GM18502 (cell line): ENCODE results near the gene MRPS31.

ENCODE experiments used
- ATAC-seq: cut with Tn5 transposase; IDR thresholded peaks from one replicate; pipeline ENCODE4 v1.9.1; 2021; ENCODE audit warnings: mild to moderate bottlenecking; ENCODE audit not compliant: unreplicated experiment, poor library complexity

MRPS31 gene

DNA sequence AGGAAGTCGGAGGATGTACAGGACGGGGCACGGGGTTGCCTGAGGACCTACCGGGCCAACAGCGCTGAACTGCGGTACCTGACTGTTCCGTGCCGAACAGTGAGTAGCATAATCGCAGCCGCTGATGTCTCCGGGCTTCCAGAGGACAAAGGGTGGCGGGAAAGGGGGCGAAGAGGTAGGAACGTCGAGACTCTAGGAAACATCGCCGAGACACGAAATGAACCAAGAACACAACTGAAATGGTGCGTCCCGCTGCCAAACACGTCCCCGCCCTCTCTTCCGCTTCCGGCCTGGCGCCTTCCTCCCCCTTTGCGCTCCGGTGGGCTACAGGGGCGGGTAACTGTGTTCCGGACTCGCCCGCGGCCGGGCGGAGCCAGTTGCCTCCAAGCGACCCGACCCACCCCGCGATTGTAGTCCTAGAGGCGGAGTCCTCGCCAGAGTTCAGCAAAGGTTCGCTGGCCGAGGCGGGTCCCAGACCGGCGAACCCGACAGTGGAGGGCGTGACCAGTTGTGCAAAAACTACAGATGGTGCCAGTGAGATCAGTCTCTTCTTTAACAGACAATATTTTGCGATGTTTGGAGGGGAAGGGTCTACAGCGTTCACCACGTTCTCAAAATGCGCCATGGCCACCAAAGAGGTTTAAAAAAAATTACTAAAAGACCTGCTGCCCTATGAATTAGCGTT, at the start of gene MRPS31:
Gene MRPS31, minus strand, starts transcription at position 257 of the 685 bp plus-strand sequence. Its CDS starts 54 bp downstream, at position 203.
- ATAC-seq = peak; percentile 99

DNA sequence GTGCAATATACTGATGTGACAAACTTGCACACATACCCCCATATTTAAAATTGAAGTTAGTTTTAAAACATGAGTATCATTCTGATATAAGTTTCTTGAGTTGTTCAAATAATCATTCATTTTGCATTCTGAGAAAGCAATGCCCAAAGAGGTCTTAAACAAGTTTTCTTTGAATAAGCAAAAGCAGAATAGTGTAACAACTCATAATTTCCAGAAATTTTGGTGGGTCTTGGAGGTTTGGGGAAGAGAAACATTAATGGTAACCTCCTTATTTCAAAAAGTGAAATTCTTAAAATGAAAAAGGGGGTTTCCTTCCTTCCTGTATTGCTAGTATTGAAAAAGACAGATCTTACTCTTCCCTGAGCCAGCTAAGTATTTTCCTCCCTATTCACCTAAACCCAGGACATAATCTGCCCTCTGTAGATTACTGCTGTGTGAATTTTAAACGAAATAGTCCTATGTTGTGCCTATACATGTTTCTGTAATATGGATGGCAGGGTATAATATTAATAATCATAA, 48.9 kb upstream of the MRPS31 start:
- ATAC-seq = no peak

DNA sequence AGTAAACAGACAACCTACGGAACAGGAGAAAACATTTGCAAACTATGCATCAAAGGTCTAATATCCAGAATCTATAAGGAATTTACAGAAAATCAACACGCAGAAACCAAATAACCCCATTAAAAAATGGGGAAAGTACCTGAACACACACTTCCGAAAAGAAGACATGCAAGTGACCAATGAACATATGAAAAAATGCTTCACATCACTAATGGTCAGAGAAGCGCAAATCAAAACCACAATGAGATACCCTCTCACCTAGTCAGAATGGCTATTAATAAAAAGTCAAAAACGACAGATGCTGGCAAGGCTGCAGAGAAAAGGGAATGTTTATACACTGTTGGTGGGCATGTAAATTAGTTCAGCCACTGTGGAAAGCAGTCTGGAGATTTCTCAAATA, 47.9 kb upstream of the MRPS31 start:
- ATAC-seq = peak; percentile 42

DNA sequence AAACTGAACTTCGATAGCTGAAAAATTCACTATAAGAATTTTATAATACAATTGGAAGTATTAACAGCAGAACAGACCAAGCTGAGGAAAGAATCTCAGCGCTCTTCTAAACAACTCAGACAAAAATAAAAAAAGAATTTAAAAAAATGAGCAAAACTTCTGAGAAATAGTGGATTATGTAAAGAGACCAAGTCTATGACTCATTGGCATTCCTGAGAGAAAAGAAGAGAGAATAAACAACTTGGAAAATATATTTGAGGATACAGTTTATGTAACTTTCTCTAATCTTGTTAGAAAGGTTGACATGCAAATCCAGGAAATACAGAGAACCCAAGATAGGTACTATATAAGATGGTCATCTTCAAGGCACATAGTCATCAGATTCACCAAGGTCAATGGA, 43.8 kb upstream of the MRPS31 start:
- no peak for ATAC-seq

DNA sequence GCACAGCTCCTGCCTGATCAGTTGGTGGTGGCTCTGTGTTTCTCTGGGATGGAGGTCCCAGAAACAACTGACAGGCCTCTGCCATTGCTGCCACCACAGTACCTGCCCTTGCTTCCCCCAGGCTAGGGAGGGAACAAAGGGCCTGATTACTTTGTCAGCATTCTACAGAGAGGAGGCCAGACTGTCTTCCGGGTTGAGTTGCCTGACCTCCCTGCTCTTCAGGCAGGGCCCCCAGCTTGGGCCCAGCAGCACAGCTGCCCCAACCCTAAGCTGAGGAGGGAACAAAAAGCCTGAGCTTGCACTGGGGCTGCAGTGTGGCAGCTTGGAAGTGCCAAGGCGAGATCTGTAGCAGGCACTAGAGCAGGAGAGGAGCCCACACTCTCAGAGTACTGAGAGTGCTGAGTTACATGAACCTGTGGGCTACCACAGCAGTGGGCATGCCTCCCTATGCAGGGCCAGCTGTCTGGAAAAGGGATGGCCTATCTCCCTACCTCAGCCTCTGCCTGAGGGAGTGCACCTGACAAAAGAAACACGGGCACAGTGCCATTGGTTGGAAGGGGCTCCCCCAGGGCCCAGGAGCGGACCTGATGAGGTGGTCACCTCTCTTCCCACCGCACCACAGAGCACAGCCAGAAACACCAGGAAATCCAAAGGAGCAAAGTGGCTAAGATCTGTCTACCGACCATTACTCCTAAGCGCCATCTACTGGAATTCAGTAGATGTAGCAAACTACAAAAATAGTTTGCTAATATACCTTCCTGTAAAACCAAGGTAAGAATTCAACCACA, 42.9 kb upstream of the MRPS31 start:
- ATAC-seq = no peak

DNA sequence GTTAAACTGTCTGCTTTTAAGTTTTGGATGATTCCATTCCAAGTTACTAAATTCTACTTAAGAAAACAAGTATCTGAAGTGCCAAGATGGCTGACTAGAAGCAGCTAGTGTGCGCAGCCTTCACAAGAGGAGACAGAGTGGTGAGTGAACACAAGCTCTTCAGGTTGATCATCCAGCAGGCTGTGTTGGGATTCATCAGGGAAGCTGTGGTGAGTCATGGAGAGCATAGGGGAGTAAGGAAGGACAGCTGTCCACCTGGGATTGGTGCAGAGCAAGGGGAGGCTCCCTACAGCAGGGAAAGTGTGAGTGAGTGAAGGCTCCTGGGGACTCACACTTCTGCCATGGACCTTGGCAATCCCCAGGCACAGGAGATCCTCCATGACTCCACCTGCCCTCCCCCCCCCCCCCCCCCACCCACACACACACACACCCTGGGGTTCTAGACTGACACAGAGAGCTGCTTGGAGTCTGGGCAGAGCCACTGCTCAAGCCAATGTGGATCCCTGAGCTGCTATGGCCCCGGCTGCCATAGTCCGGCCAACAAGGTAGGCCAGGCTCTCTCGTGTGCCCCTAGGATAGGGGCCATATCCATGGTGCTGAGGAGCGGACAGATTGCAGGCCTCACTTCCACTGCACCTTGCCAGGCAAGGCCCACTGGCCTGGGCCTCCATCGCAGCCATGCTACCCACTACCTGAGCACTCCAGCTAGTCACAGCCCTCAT, 41.9 kb upstream of the MRPS31 start:
- no peak for ATAC-seq

DNA sequence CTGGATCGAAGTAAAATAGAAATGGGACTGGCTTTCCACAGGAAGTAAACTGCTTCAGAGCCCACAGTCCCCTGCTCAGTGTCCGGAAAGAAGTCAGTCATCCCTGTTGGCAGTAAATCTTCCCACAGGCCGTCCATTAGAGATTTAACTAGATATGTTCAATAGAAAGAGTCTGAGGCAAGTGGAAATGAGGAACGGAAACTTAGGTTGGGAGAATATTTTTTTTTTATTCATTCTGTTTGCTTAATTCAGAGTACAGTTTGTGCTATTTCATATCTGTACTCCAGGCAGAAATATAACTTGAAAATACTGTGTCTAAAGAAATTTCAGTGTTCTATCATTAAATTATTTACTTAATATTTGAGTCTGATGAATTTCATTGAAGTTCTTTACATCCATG, 41.1 kb upstream of the MRPS31 start:
- no peak for ATAC-seq

DNA sequence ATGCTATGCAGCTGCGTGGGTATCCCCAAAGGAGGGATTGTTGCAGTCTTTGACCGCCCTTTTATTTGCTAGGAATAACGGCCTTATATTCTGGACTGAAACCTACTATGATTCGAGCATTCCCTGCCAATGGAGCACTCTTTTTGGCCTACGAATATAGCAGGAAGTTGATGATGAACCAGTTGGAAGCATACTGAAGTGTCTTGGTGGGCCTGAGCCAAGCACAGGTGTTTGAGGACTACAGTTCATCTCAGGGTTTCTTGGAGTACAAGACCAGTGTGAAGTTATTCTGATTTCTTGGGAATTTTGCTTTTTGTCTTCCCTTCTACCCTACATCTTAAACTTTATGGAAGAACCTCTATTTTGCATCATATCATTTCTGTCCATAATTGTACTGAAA, 38.5 kb upstream of the MRPS31 start:
- ATAC-seq = no peak

DNA sequence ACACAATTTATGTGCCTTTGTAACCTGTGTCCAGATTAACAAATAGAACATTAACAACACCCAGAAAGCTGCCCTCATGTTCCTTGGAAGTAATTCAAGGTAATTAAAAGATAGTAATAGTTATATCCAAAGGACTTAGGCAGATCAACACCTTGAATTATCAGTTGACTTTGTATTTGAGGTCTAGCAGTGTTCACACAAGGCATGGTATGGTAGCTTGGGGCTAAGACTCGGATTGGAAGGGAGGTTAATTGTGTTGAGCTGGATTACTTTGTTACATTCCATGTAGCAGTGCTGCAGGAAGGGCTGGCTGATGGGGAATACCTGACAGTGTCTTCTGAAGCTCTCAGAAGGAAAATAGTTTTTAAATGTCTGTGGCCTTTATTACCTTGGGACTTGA, 35.3 kb upstream of the MRPS31 start:
- no peak for ATAC-seq

DNA sequence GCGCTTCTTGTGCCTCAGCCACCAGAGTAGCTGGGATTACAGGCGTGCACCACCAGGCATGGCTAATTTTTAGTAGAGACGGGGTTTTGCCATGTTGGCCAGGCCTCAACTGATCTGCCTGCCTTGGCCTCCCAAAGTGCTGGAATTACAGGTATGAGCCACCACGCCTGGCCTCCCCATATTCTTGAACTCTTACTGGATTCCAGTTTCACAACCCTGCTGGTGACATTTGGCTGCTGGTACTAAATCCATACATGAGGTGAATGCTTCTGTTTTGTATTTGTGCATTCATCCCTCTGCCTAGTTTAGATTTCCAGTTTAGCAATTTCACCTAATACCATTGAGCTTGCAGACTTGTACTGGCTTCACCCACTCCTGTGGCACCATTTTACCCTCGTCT, 32.3 kb upstream of the MRPS31 start:
- no peak for ATAC-seq

DNA sequence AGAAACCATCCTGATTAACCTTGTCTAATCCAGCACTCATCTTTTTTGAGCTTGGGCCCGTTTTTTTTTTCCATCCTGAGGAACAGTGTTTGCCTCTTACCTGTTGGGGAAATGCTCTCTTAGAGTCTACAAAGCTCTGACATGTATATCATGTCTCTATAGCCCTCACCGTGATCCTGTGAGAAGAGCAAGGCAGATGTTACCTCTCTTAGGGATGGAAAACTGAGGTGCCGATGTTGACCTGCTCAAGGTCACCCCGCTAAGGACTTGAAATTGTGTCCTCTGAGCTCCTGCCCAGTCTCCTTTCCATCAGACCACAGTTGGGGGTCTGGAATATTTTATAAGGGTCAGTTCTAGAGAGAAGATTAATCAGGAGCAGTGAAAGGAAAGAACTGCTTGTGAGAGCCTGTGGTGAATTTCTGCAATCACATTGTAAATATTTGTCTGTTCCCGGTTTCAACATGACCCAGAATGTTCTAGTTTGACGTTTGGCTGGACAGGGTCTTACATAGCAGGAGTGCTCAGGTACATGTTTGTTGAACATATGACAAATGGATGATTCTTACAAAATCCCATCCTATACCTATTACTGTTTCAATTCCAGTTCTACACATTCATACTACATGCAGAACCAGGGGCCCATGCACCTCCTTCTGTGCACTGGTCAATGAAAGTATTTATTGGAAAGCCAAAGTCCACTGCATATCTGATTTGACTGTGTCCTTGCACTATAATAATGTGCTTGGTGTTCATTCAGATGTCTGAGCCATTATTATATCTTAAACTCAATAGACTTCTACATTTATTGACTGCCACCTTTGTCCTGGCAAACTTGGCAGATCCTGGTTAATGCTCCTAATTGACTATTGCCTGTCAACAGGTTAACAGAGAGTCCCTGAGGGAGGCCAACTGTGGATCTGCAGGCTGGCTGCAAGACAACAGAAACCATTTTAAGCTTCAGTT, 30.5 kb upstream of the MRPS31 start:
- ATAC-seq = no peak

DNA sequence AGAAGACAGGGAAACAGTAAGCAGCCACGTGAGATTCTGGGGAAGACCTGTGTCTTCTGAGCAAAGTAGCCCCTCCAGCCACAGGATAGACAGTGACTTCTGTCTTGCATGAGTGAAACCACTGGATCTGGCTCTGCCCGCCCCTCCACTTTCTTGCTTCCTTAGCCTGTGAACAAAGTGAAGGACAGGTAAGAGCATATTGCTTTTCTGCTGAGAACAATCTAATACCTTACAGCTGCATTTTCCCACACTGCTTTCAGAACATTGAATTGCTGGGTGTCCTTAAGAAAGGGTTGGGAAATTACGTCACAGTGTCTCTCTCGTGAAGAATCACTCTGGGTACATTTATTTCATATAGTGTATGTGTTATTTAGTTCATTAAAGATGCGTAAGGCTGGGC, 29.6 kb upstream of the MRPS31 start:
- ATAC-seq = no peak

DNA sequence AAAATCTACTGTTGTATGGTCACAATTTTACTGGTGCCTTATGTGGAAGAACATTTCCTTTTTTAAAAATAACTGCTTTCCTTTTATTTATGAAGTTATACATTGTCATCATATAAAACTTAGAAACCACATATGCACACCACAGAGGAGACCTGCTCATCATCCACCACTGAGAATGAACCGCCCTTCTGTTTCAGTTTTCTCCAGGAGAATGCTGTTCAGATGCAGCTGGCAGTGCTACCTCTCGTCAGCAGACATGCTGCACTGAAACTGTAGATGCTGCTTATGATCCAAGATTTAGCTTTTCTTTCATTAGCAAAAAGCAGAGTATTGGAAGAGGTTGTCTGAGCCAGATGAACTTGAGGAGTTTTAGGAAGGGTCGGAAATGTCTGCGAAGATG, 28.5 kb upstream of the MRPS31 start:
- no peak for ATAC-seq

DNA sequence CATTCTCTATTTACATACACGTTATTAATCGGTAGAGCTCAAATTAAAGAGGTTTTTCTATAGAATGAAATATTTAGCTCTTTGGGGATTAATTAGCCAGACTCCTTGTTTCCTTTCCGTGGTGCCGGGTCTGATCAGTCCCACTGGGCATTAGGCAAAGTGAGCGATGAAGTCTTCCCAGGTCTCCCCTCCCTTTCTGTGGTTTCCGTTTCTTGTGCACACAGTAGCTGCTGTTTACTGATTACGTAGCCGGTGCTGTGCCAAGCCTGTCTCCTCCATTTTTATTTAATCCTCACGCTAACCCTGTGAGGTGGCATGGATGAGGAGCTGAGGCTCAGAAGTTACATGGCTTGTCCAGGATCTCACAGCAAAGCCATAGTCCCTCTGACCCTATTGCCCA, 27.4 kb upstream of the MRPS31 start:
- ATAC-seq = no peak

DNA sequence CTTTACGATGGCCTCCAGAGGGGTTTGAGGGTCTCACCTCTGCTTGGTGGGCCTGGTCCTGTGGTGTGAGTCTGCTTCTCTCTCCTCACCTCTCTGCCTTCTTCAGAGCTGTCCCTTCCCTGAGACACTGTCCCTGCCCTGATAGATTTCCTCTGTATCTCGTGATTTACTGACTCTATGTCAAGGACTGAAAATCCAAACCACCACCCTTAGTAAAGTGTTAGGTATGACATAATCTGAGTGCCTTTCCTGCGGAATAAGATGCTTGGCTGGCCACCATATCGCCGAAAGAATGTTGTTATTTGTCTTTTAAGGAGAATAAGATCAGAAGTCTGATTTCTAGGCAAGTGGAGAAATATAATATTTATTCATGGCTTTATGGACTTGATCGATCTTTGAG, 25.7 kb upstream of the MRPS31 start:
- ATAC-seq = no peak

DNA sequence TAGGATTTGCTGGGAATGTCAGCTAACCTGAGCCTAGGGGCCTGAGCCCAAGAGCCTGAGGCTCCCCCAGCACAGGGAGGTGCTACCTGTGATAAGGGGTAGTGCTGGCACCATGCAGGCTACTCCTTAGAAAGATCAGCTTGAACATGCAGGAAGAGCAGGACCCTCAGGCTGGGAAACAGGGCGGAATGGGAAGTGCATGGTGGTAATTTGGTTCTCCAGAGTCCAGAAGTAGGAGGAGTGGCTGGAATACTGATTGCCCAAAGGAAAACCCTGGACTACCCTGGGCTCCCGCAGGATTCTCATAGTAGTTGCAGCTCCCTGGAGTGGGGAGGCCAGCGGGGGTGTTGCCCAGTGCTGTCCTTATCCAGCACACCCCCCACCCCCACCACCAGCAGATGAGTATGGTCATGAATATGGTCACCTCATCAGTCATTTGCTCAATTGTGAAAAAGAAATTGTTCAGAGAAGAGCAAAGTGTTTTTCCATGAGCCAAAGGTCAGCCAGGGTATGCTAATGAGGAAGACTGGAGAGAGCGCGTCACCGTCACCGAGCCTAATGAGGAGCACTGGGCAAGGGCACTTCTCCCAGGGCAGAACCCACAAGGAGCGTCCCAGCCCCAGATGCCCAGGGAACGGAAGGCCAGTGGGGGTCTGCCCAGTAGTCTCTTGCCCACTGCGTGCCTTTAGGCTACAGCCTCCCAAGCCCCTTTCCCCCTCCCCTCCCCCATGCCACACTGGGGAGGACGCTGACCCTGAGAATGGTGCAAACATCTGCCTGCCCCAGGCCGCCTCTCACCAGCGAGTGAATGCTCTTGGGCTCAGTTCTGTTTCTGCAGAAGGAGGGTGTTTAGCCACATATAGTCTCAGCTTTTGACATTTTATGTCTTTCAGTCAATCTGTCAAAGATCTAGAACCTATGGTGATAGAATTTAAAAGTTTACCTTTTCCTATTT, 23.7 kb upstream of the MRPS31 start:
- no peak for ATAC-seq

DNA sequence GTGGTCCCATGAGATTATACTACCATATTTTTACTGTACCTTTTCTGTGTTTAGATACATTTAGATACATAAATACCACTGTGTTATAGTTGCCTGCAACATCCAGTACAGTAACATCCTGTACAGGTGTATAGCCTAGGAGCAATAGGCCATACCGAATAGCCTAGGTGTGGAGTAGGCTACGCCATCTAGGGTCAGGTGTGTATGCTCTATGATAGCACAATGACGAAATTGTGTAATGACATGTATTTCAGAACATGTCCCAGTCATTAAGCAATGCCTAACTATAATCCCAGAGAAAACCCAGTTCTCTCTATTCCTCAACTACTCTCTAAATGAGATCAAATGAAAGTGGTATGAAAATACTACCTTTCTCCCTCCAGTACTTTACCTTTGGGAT, 22.3 kb upstream of the MRPS31 start:
- no peak for ATAC-seq

DNA sequence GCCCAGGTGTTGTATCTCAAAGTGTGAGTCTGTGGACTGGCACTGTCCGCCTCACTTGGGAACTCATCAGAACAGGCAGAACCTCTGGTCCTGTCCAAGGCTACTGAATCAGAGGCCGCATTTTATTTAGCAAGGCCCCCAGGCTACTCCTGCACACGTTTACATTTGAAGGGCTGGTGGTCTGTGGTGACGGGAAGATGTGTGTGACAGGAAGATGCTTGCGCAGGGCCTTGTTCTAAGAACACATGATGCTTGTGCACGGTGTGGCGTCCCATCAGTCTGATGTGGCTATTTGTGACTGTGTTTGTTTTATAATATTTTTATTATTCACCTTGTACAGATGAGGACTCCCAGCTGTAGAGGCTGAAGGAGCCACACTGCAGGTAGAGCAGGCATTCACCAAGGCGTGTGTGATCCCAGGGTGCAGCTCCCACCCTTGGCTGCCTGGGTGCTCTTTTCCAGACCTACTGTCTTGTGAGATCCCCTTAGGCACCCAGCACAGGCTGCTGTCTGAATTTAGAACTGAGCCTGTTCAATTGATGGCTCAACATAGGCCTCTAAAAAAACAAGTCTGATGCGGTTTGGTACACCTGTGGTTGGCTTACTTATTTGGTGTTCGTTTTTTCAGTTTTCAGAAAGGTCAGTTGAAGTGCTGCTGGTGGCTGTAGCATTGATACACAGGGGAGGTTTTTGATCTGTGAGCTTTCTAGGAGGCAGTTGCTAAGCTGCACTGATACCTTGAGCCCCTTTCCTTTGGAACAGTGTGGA, 21.5 kb upstream of the MRPS31 start:
- ATAC-seq = no peak
